HG02610 (cell line): ENCODE data around the gene SH2D3C.

Experiments used
- ATAC-seq: cut with Tn5 transposase; IDR thresholded peaks from one replicate; pipeline ENCODE4 v1.9.1; 2021; ENCODE audit warnings: mild to moderate bottlenecking, moderate library complexity; ENCODE audit not compliant: unreplicated experiment

SH2D3C gene

GRCh38 chr9:127700594-127701255 lies 77.7 kb downstream of the SH2D3C start:
- ATAC-seq = no peak

- ATAC-seq = no peak
Observed at GRCh38 chr9:127700140-127700539, 78.3 kb downstream of the SH2D3C start.

DNA sequence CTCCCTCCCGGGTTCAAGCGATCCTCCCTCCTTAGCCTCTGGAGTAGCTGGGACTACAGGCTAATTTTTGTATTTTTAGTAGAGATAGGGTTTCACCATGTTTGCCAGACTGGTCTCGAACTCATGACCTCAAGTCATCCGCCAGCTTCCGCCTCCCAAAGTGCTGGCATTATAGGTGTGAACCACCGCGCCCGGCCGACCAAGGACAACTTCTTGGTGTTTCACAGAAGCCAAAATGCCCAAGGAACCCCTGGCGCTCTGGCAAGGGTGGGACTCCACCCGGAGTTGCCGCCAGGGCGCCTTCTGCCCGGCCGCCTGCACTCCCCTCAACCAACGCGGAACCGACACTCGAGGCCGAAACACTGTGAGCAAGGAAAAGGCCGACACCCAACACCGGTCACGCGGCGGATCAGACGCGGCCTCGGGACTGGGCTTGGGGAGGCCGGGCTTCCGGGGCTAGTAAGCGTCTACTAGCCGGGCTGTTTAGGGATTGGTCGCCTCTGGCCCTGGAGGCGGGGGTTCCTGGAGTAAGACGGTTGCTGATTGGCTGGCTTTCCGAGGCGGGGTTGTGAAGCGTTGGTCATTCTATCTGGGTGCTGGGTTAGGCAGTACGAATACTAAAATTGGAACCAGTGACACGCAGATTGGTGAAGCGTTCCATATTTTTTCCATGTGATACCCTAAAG lies 79.3 kb downstream of the SH2D3C start:
- peak; percentile 95 for ATAC-seq

DNA sequence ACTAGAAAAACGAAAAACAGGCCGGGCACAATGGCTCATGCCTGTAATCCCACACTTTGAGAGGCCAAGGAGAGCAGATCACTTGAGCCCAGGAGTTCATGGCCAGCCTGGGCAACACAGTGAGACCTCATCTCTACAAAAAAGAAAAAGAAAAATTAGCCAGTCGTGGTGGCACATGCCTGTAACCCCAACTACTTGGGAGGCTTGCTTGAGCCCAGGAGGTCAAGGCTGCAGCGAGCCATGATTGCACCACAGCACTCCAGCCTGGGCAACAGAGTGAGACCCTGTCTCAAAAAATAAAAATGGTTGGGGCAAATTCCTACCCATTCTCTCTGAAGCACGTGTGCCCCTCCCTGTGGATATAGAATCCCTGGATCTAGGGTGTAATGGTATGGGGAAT lies 80.1 kb downstream of the SH2D3C start:
- no peak for ATAC-seq

DNA sequence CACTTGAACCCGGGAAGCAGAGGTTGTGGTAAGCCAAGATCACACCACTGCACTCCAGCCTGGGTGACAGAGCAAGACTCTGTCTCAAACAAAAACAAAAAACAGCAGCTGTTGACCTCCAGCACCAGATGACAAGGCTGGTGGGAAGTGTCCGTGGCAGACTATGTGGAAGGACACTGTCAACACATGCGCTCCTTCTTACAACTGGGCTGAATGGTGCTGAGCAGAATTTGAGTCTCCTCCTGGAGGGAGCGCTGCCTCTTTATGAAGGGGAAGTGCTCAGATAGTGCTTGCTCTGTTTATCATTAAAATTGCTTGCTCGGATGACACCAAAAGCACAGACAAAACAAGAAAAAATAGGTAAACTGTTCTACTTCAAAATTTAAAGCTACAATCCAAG lies 80.9 kb downstream of the SH2D3C start:
- no peak for ATAC-seq

DNA sequence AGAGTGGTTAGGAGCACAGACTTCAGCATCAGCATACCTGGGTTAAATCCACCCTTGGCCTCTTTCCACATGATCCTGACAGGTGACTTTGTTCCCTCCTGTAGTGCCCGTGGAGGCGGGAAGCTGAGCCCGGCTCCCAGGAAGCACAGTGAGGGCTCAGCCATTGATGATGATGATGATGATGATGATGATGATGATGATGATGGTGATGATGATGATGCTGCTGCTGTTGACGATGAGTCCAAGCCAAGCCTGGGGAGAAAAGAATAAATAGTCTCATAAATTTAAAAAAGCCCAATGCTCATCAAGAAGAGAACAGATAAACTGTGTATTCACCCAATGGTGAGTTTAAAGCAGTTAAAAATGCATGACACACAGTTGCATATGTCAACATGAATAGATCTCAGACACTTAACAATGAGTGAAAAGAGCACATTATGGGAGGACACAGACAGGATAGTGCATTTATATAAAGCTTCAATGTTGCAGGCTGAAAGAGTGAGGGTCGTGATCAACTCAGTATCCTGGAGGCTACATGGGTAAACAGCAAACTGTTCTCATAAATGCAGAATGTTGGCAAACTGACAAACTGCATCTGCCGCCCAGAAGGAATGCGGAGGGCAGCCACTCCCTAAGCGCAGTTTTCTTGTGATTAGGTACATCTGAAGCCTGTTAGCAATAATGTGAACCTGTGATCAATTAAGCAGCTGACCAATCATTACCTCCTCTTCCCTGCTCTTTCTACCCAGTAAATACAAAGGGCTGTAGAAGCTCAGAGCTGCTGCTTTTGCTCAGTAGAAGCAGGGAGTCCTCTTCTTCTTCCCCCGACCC lies 83.4 kb downstream of the SH2D3C start:
- ATAC-seq = no peak

- ATAC-seq = no peak
Observed at GRCh38 chr9:127693697-127694096, 84.8 kb downstream of the SH2D3C start.

GRCh38 chr9:127693143-127693542 lies 85.3 kb downstream of the SH2D3C start:
- ATAC-seq = no peak

GRCh38 chr9:127692071-127692470 lies 86.4 kb downstream of the SH2D3C start:
- no peak for ATAC-seq

DNA sequence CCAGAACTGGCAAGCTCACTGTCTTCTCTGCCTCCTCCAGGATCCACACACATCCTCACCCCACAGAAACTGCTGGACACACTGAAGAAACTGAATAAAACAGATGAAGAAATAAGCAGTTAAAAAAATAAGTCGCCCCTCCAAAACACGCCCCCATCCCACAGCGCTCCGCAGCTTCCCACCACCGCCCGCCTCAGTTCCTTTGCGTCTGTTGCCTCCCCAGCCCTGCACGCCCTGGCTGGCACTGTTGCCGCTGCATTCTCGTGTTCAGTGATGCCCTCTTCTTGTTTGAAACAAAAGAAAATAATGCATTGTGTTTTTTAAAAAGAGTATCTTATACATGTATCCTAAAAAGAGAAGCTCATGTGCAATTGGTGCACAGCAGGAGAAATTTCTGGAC lies 87.7 kb downstream of the SH2D3C start:
- no peak for ATAC-seq

DNA sequence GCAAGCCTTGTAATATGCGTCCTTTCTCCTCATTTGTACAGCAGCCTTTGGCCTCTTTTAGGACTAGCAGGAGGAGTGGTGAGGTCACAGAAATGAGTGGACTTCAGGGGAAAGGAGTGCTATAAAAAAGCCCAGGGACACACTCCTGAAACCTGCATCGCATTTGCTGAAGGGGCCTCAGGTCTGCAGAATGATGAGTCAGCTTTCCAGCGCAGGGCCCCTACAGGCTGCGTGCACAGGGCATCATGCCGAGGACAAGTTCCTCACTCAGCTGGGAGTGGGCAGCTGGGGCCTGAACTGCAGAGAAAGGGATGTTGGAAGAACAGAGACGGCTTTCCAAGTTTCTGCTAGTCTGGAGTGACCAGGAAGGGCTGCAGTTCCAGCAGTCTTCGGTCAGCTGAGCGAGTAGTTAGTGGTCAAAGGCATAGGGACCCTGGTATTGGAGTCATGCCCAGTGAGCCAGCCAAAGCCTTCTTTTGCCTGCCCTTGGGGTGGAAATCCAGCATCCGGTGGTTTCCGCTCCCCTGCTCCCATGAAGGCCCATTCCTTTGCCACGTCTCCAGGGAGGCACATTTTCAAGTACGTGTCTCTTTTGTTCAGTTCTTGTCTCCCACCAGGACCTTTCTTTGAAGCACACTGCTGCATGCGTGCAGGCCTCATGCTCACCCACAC lies 89.0 kb downstream of the SH2D3C start:
- no peak for ATAC-seq
